Vagina (tissue), 2 donors: ENCODE results near the gene STAP2.

Source experiments
- POLR2AphosphoS5 ChIP-seq, 2 donors: sonication (generic); formaldehyde crosslinking; IDR thresholded peaks; one replicate each; pipeline ENCODE4 v1.9.0; 2017; ENCODE audit warnings: antibody characterized with exemption in 2 of 2, mild to moderate bottlenecking in 2 of 2, low read depth in 1 of 2; ENCODE audit not compliant: insufficient read depth in 1 of 2
- TF ChIP-seq, protein P1 (sequence below), 3 experiments: fragments of 450-650 bp in 2 of 3; fragments of 200-600 bp in 1 of 3; sonication (generic) in 1 of 3; IDR thresholded peaks; one replicate each; pipeline ENCODE4 v1.5.1; 2017 to 2019; ENCODE audit warnings: antibody characterized with exemption in 3 of 3, mild to moderate bottlenecking in 2 of 3, moderate library complexity in 2 of 3

DNA sequence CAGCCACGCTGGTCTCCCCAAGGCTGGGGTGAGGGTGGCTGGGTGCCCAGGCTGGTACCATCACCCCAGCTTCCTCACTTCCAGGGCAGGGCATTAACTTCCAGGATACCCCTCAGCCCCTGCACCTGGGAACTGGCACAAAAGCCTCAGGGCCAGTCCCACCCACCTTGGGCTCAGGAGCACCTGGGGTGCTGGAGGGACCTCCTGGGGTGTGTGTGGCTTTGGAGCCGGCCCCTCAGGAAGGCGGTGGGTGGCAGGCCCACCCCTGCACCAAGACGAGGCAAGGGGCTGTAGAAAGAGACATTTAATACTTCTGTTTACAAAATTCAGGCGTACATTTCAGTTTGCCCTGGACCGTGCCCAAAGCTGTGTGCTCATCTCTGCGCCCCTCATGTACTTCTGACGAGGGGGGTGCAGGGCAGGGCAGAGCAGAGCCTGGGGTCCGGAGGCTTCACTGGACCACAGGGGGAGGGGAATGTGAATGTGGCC is 21.5 kb upstream of the STAP2 start:
- TF ChIP-seq, protein P1, sequence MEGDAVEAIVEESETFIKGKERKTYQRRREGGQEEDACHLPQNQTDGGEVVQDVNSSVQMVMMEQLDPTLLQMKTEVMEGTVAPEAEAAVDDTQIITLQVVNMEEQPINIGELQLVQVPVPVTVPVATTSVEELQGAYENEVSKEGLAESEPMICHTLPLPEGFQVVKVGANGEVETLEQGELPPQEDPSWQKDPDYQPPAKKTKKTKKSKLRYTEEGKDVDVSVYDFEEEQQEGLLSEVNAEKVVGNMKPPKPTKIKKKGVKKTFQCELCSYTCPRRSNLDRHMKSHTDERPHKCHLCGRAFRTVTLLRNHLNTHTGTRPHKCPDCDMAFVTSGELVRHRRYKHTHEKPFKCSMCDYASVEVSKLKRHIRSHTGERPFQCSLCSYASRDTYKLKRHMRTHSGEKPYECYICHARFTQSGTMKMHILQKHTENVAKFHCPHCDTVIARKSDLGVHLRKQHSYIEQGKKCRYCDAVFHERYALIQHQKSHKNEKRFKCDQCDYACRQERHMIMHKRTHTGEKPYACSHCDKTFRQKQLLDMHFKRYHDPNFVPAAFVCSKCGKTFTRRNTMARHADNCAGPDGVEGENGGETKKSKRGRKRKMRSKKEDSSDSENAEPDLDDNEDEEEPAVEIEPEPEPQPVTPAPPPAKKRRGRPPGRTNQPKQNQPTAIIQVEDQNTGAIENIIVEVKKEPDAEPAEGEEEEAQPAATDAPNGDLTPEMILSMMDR (IDR thresholded peaks at IDR 0.05): no peak
- peak in 1 of 2 donors; percentile 5 for TF ChIP-seq POLR2AphosphoS5 (IDR thresholded peaks at IDR 0.05; ENCODE audit: insufficient read depth in 1 of 2, low read depth in 1 of 2)
